Activated naive CD4-positive, alpha-beta T cell treated with anti-CD3 and anti-CD28 coated beads for 36 hours (primary cell): ENCODE data around the gene CDON. TPM values are rescaled to one million over a fixed set of nuclear protein-coding genes. Genes with fewer than 3 reads are reported as not detected.

Experiments
- CTCF ChIA-PET: fragments of 350-600 bp; sonication (Branson Sonifier 250); formaldehyde crosslinking; loops from one replicate; lab custom pipeline; 2021; ENCODE audit warnings: antibody characterized with exemption; lab: Charles Lee
- DNase-seq: peaks from one replicate; pipeline ENCODE4 v3.0.0-alpha.2; 2020
- H3K27ac Mint-ChIP-seq: one replicate; pipeline ENCODE4 v1.8.0; 2021; ENCODE audit warnings: mild to moderate bottlenecking, mixed read lengths
- H3K27me3 Mint-ChIP-seq: one replicate; pipeline ENCODE4 v1.8.0; 2021; ENCODE audit warnings: low read depth, mixed read lengths
- H3K36me3 Mint-ChIP-seq: one replicate; pipeline ENCODE4 v1.8.0; 2021; ENCODE audit warnings: low read depth, mixed read lengths
- H3K4me1 Mint-ChIP-seq: one replicate; pipeline ENCODE4 v1.8.0; 2021; ENCODE audit warnings: low read depth, mixed read lengths
- H3K4me3 Mint-ChIP-seq: one replicate; pipeline ENCODE4 v1.8.0; 2021; ENCODE audit warnings: mild to moderate bottlenecking, moderate library complexity, mixed read lengths
- H3K9me3 Mint-ChIP-seq: one replicate; pipeline ENCODE4 v1.8.0; 2021; ENCODE audit warnings: mixed read lengths
- intact Hi-C: fragments of 100-400 bp; cut with micrococcal nuclease; formaldehyde crosslinking; loops from one replicate; pipeline ENCODE4 v1.15.1; 2023
- total RNA-seq, 2 experiments: library from RNA; stranded (reverse); gene quantifications; one replicate each; pipeline ENCODE4 v1.2.3, GENCODE V29; 2021

The CDON gene
- total RNA-seq, 2 experiments from 2014 or later, result 2.6 to 3.5 TPM

DNA sequence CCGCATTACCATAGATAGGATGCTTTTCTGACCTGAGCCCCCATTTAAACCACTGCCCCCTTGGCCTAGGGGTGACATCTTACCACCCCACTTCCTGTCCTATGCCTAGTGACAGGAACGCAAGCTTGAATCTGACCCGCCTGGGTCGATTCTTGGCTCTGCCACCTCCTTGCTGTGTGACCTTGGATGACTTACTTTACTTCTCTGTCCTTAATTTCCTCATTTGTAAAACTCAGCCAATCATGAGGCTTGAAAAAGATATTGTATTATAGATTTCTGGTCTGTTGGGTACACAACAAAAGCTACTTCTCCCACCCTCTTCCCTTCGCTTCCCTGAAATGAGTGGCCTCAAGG, 39.2 kb upstream of the CDON start:
- H3K4me1 Mint-ChIP-seq, result no peaks in the 10 kb centered on the region
- no peak overlapping the region for H3K4me3 Mint-ChIP-seq
- H3K9me3 Mint-ChIP-seq, result no peaks in the 10 kb centered on the region
- H3K27me3 Mint-ChIP-seq, result no peaks in the 10 kb centered on the region
- H3K27ac Mint-ChIP-seq, result no peak overlapping the region
- H3K36me3 Mint-ChIP-seq, result no peaks in the 10 kb centered on the region
- CTCF ChIA-PET, result interaction anchor here (0.7 to 1.3 kb wide), 2 partner anchors 91 to 115 kb away, joined by 3 read pairs; no protein-coding TSS in a partner anchor
- intact Hi-C loops, result no loop called here
- DNase-seq, result no peak

DNA sequence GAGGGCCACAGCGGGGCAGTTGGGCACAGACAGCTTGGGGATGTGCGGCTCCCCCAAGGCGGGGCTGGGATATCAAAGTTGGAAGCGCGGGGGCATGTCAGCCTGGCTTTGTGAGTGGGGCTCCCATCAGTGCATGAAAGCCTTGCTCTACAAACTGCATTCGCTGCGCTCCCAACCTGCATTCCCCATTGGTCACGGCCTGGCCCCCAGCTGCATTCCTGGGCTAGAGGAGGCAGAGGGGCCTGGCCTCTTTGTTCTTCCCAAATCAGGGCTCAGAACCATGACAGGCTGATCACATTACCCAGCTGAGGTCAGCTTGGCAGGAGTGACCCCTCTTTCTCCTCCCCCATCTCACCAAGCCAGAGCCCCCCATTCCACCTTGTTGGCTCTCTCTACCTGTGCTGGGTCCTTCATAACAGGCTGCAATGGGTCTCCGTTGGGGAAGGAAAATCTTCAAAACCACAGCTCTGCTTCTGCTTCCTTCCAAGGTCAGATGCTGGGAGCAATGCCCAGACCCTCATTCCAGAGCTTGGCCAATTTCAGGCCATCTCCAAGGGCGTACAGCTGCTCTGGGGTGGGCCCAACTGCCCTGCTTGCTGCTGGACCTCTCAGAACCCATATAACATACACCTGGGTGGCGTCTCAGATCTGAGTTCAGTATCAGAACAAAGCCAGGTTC, 38.7 kb upstream of the CDON start:
- CTCF ChIA-PET, result interaction anchor here (1.3 kb wide), 1 partner anchor 92 kb away, joined by 3 read pairs; no protein-coding TSS in a partner anchor
- H3K4me3 Mint-ChIP-seq, result no peak overlapping the region
- H3K9me3 Mint-ChIP-seq, result no peaks in the 10 kb centered on the region
- H3K36me3 Mint-ChIP-seq, result no peaks in the 10 kb centered on the region
- H3K4me1 Mint-ChIP-seq, result no peaks in the 10 kb centered on the region
- intact Hi-C loops, result no loop called here
- DNase-seq, result no peak
- H3K27me3 Mint-ChIP-seq, result no peaks in the 10 kb centered on the region
- H3K27ac Mint-ChIP-seq, result no peak overlapping the region

- intact Hi-C loops, result no loop called here
- H3K36me3 Mint-ChIP-seq, result no peaks in the 10 kb centered on the region
- no peaks in the 10 kb centered on the region for H3K4me1 Mint-ChIP-seq
- DNase-seq, result no peak
- no peak overlapping the region for H3K4me3 Mint-ChIP-seq
- H3K27me3 Mint-ChIP-seq, result no peaks in the 10 kb centered on the region
- H3K27ac Mint-ChIP-seq, result no peak overlapping the region
- no peaks in the 10 kb centered on the region for H3K9me3 Mint-ChIP-seq
- CTCF ChIA-PET, result interaction anchor here (1.3 kb wide), 1 partner anchor 93 kb away, joined by 3 read pairs; no protein-coding TSS in a partner anchor
Observed at GRCh38 chr11:126100716-126101115, 38.0 kb upstream of the CDON start.

DNA sequence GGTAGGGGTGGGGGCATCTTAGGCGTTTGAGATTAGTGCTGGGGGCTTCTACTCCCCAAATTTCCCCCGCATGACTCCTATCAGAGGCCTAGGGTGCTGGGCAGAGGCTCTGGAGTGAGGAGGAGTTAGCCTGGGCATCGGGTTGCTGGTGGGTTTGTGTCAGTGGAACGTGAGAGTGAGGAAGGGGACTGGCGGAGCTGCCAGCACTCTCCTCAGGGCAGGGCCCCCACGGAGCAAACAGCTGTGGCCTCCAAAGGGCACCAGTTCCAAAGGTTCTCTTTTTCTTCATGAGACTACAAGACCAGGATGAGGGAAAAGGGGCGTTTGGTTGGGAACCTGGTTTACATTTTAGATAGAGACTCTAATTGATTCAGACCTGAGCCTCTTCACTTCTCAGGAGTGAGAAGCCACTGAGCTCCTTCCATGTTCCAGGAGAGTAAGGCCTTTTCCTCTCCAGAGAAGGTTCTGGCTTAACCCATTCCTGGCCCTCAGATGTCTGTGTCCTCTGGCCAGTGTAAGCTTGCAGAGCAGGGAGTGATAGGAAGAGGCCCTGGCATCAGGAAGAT, 35.6 kb upstream of the CDON start:
- no peak for DNase-seq
- CTCF ChIA-PET, result no interaction called here
- Mint-ChIP-seq H3K9me3 (no peaks in the 10 kb centered on the region), H3K4me1 (no peaks in the 10 kb centered on the region), H3K27me3 (no peaks in the 10 kb centered on the region), H3K36me3 (no peaks in the 10 kb centered on the region), H3K27ac (no peak overlapping the region), H3K4me3 (no peak overlapping the region)
- intact Hi-C loops, result no loop called here

GRCh38 chr11:126095745-126096144, 33.1 kb upstream of the CDON start:
- DNase-seq, result no peak
- intact Hi-C loops, result no loop called here
- H3K9me3 Mint-ChIP-seq, result no peaks in the 10 kb centered on the region
- H3K4me1 Mint-ChIP-seq, result no peaks in the 10 kb centered on the region
- H3K4me3 Mint-ChIP-seq, result no peak overlapping the region
- H3K27ac Mint-ChIP-seq, result no peak overlapping the region
- CTCF ChIA-PET, result no interaction called here
- H3K27me3 Mint-ChIP-seq, result no peaks in the 10 kb centered on the region
- H3K36me3 Mint-ChIP-seq, result no peaks in the 10 kb centered on the region

DNA sequence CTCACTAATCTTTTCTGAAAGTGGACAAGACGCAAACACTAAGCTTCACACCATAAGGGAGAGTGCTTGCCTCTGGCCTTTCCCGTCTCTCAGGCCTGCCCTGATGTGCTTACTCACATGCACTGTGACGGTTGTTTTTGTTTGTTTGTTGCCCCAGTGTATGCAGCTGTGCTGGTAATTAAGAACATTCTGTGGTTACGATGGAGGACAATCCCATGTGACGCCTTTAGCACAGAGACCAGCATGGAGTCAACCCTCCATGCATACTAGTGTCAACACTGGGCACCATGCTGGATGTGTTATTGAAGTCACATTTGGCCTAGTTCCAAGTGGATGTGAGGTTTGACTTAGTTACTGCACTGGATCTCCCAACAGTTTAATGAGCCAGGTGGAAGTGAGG, 27.8 kb upstream of the CDON start:
- CTCF ChIA-PET, result interaction anchor here (0.7 kb wide), 1 partner anchor 625 kb away, joined by 3 read pairs; no protein-coding TSS in a partner anchor
- Mint-ChIP-seq H3K4me3 (no peak overlapping the region), H3K27ac (no peak overlapping the region), H3K27me3 (no peaks in the 10 kb centered on the region), H3K36me3 (no peaks in the 10 kb centered on the region), H3K9me3 (no peaks in the 10 kb centered on the region), H3K4me1 (peaks cover under 1% of the 10 kb centered on the region)
- intact Hi-C loops, result no loop called here
- no peak for DNase-seq

DNA sequence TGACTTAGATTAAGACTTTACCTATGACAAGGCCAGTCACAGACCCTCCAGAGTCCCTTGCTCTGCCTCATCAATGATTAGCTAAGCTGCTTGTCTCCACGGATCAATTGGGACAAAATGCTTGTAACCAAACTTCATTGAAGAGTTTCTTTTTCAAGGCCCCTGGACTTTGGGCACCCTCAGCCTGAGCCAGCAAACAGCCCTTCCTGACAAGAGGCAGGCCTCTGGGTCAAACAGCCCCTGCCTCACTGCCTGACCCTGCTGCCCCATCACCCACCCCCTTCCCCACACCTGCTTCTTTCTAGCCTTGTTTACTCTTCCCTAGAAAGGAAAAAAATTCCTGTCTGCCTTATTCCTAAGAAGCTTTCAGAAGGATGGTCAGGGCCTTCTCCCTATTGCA, 26.3 kb upstream of the CDON start:
- intact Hi-C loops, result no loop called here
- no peaks in the 10 kb centered on the region for H3K27me3 Mint-ChIP-seq
- H3K27ac Mint-ChIP-seq, result no peak overlapping the region
- CTCF ChIA-PET, result interaction anchor here (0.6 kb wide), 1 partner anchor 28 kb away, joined by 3 read pairs; no protein-coding TSS in a partner anchor
- no peak for DNase-seq
- H3K4me3 Mint-ChIP-seq, result no peak overlapping the region
- no peaks in the 10 kb centered on the region for H3K36me3 Mint-ChIP-seq
- H3K9me3 Mint-ChIP-seq, result no peaks in the 10 kb centered on the region
- H3K4me1 Mint-ChIP-seq, result peaks cover 15% of the 10 kb centered on the region

- no peaks in the 10 kb centered on the region for H3K9me3 Mint-ChIP-seq
- H3K27ac Mint-ChIP-seq, result no peak overlapping the region
- CTCF ChIA-PET, result no interaction called here
- intact Hi-C loops, result no loop called here
- no peak overlapping the region for H3K4me3 Mint-ChIP-seq
- H3K36me3 Mint-ChIP-seq, result no peaks in the 10 kb centered on the region
- no peaks in the 10 kb centered on the region for H3K27me3 Mint-ChIP-seq
- DNase-seq, result no peak
- H3K4me1 Mint-ChIP-seq, result peaks cover 26% of the 10 kb centered on the region
Observed at GRCh38 chr11:126086248-126086647, 23.6 kb upstream of the CDON start.

GRCh38 chr11:126084608-126084912, 21.9 kb upstream of the CDON start:
- DNase-seq, result no peak
- Mint-ChIP-seq H3K36me3 (no peaks in the 10 kb centered on the region), H3K27ac (peak overlapping the region; percentile 74), H3K4me1 (peaks cover 26% of the 10 kb centered on the region), H3K9me3 (no peaks in the 10 kb centered on the region), H3K27me3 (no peaks in the 10 kb centered on the region), H3K4me3 (no peak overlapping the region)
- intact Hi-C loops, result loop anchor here (1.0 kb wide), 1 partner anchor 21 kb away; no protein-coding TSS in a partner anchor
- CTCF ChIA-PET, result interaction anchor here (1.1 kb wide), 3 partner anchors 20 to 109 kb away, joined by 3 read pairs; partner anchors contain the start of gene CDON

- intact Hi-C loops, result loop anchor here (1.0 kb wide), 1 partner anchor 21 kb away; no protein-coding TSS in a partner anchor
- Mint-ChIP-seq H3K4me1 (peaks cover 26% of the 10 kb centered on the region), H3K9me3 (no peaks in the 10 kb centered on the region), H3K36me3 (no peaks in the 10 kb centered on the region), H3K27me3 (no peaks in the 10 kb centered on the region), H3K4me3 (peak overlapping the region; percentile 16), H3K27ac (peak overlapping the region; percentile 74)
- peak; percentile 68 for DNase-seq
- CTCF ChIA-PET, result interaction anchor here (1.0 to 1.1 kb wide), 4 partner anchors 20 to 110 kb away, joined by 3 read pairs; partner anchors contain the start of gene CDON
Observed at GRCh38 chr11:126083829-126084607, 21.4 kb upstream of the CDON start.

DNA sequence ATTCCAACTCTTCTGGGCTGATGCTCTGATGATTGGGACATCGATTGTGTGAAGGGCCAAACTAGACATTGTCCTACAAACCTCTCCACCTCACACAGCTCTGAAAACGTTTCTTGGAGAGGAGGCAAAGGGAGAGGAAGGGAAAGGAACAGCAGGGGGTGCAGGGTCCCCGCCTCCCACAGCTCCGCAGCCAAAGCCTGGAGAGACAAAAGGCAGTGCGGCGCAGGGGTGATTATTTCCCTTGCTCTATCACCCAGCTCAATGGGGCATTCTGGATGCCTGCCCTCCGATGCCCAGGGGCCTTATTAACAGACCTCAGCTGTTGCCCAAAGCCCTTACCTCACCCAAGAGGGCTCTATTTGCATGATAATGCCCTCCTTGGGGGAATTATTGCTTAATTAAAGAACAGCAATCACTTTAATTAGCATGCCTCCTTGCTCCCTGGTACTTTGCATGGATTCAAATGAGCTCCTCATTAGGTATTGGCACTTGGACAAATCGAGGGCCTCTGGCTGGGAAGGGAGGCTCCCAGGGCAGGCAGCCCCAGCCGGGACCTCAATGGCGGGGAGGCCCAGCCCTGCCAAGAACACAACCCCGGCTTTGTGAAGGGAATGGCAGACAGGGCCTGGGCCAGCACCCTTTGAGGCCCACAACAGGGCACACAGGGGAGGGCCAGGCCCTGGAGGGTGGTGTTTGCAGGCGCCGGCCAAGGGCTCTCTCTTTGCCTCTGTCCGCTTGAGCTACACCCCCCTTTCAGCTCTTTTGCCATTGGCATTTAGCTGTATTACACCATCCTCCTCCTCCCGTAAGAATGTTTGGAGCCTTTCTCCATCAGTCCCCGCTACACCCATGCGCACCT, 19.8 kb upstream of the CDON start:
- H3K4me3 Mint-ChIP-seq, result no peak overlapping the region
- H3K27me3 Mint-ChIP-seq, result no peaks in the 10 kb centered on the region
- H3K36me3 Mint-ChIP-seq, result no peaks in the 10 kb centered on the region
- intact Hi-C loops, result no loop called here
- no peak overlapping the region for H3K27ac Mint-ChIP-seq
- peaks cover 26% of the 10 kb centered on the region for H3K4me1 Mint-ChIP-seq
- DNase-seq, result no peak
- H3K9me3 Mint-ChIP-seq, result no peaks in the 10 kb centered on the region
- CTCF ChIA-PET, result interaction anchor here (1.0 kb wide), 1 partner anchor 26 kb away, joined by 3 read pairs; no protein-coding TSS in a partner anchor

DNA sequence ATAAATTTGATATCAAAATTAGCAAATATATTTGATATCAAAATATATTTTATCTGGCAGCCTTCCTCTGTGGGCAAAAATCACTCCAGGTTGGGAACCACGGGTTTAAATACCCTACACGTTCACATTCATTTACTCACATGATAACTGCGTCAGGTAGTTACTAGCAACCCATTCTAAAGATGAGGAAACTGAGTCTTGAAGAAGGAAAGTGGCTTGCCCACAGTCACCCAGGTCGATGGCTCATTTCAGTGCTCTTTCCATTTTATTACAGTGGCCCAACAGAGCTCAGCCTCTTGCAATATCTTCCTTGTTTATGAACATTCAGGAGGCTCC, 19.2 kb upstream of the CDON start:
- DNase-seq, result no peak
- H3K4me1 Mint-ChIP-seq, result peaks cover 26% of the 10 kb centered on the region
- no peaks in the 10 kb centered on the region for H3K27me3 Mint-ChIP-seq
- intact Hi-C loops, result no loop called here
- CTCF ChIA-PET, result no interaction called here
- H3K27ac Mint-ChIP-seq, result no peak overlapping the region
- H3K9me3 Mint-ChIP-seq, result no peaks in the 10 kb centered on the region
- no peaks in the 10 kb centered on the region for H3K36me3 Mint-ChIP-seq
- H3K4me3 Mint-ChIP-seq, result no peak overlapping the region
